GM21515 (cell line): ENCODE data around the gene ARL4D.
"Not testable (repeated sequence)": the region's sequence is repeated elsewhere in the genome, so short reads cannot be mapped to it uniquely, and the experiment has no call there.

Experiments
- ATAC-seq: cut with Tn5 transposase; IDR thresholded peaks from one replicate; pipeline ENCODE4 v1.9.1; 2021; ENCODE audit not compliant: unreplicated experiment

The ARL4D gene

GRCh38 chr17:43393944-43394482 is 4.8 kb upstream of the ARL4D start:
- ATAC-seq: no peak

DNA sequence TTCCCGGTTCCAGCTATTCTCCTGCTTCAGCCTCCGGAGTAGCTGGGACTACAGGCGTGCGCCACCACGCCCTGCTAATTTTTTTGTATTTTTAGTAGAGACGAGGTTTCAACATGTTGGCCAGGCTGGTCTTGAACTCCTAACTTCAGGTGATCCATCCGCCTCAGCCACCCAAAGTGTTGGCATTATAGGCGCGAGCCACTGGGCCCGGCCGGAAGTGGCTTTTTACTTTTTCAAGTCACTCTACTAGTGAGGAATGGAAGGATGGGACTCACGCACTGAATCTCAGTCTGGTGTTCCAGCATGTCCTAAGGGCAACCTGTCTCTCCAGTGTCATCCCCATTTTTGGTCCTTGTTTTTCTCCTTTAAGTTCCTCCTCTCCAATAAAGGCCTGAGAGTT is 4.1 kb upstream of the ARL4D start:
- ATAC-seq: not testable (repeated sequence)

- no peak for ATAC-seq
Measured at GRCh38 chr17:43395165-43395564, 3.6 kb upstream of the ARL4D start.

- no peak for ATAC-seq
Measured at GRCh38 chr17:43396491-43397060, 2.2 kb upstream of the ARL4D start.

GRCh38 chr17:43399839-43400328 is 1.1 kb downstream of the ARL4D start:
- ATAC-seq: no peak

DNA sequence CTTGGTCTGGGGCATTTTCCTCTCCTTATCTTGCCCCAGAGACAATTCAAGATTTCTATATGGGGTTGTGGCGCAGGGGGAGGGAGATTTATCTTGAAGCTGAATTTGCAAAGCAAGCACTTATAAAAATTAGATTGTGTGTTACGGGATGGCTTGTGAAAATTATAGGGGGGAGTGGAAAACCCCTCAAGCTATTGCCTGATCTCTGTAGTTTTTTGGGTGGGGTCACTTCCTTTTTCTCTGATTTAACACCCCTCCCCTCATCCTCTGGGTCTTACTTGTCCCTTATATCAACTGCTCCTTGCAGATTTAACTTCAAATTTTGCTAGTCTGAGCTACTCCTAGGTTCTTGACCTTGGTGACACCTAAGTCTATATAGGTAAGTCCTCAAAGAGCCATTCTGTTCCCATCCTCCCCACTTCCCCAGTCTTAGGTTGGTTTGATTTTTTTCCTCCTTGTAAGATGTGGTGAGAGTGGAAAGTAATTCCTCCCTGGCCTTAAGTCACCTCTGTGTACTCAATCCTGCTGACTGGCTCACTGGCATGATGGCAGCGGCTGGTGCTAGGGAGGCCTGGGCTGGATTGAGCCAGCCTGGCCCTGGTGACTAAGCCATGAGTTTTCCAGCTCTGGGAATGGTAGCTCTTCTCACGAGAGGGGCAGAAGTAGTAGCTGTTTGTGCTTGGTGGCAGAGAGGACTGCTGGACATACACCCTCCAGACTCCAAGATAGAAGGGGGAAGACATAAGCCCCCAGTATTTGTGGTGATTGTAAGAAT is 2.3 kb downstream of the ARL4D start:
- ATAC-seq: no peak

DNA sequence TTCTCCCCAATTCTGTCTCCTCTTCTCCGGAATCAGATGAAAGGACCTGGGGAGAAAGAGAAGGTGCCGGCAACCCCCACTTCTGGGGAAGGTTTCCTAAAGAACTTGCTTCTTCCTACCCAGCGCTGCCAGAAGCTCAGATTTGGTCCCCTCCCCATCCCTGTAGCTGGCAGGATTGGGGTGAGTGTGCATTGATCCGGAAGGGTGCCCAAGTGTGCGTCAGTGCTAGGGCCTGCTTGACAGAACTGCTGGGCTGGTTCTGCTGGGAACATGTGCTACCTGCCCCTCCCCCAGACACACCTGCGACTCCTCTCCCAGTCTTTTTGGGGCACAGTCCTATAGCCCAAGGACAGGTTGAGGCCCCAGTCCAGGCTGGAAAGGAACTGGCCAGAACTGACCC is 3.3 kb downstream of the ARL4D start:
- no peak for ATAC-seq

DNA sequence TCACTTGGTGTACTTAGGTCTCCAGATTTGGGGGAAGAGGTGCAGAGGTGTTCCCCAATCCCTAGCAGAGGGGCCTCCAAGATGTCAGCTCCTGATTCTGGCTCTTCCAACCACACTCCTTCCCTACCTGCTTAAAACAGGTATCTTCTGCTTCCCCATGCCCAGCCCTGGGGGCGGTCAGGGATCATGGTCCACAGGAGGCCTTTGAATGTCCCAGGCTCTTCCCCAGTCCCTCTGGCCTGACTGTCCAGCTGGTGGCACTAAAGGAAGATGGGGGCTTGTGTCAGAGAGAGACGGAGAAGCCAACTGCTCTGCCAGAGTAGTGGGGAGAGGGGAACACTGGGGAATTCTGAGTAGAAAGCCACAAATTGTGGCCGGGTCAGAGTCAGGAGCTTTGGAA is 3.8 kb downstream of the ARL4D start:
- ATAC-seq: no peak

DNA sequence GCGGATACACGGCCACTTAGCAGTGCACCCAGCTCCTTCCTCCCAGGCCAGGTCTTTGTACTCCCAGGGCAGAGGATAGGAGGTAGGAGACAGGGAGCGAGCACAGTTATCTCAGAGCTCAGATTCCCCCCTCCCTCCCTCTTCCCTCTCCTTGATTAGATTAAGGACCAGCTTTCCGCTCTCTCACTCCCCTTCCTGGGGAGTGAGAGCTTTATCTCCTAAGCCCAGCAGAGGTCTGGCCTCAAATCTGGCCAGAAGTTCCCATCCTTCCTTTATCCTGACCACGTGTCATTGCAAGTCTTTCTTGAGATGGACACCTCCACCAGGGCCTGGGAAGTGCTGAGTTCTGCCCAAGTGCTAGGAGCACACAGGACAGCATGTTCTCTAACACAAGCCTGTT is 5.1 kb downstream of the ARL4D start:
- ATAC-seq: no peak

DNA sequence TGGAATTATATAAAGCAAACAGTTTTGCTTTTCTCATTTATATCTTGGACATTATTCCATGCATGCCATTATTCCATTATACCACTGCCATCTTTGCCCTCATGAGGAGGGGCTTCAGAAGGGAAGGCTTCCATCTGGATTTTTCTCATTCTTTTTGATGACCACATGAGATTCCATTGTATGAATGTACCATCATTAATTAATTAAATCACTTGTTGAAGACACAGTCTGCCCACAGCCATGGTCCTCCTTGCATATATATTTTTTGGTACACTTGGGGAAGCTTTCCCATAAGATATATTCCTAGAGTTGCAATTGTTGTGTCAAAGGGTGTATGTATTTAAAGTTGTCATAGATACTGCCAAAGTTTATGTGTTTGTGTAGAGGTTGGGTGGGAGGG is 7.1 kb downstream of the ARL4D start:
- no peak for ATAC-seq

- no peak for ATAC-seq
Measured at GRCh38 chr17:43406676-43407645, 8.2 kb downstream of the ARL4D start.

DNA sequence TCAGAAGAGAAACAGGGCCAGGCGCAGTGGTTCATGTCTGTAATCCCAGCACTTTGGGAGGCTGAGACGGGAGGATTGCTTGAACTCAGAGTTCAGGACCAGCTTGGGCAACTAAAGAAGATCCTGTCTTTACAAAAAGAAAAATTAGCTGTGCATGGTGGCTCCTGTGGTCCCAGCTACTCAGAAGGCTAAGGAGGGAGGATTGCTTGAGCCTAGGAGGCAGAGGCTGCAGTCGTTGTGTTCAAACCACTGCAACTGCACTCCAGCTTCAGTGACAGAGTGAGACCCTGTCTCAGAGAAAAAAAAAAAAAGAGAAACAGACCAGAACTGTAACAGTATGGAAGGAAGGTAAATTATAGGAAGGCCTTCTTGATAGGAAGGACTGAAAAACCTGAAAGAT is 10.3 kb downstream of the ARL4D start:
- no peak for ATAC-seq

GRCh38 chr17:43410557-43411368 is 12.0 kb downstream of the ARL4D start:
- no peak for ATAC-seq

GRCh38 chr17:43411369-43411677 is 12.5 kb downstream of the ARL4D start:
- ATAC-seq: no peak

- ATAC-seq: no peak
Measured at GRCh38 chr17:43411749-43412148, 13.0 kb downstream of the ARL4D start.

DNA sequence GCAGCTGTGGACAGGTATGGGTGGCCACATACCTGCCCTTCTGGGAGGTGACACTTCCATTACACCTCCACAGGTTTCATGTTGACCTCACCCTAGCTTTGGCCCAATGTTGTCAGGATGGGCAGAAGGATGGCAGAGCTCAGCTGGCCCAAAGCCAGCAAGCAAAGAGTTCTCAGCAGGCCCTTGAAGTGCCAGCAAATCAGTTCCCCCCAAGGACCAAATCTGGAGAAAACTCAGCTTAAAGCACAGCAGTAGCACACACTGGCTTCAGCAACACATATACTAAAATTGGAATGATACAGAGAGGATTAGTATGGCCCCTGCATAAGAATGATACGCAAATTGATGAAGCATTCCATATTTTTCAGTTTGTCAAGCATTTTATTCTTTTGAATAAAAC is 13.4 kb downstream of the ARL4D start:
- ATAC-seq: no peak

- ATAC-seq: no peak
Measured at GRCh38 chr17:43416998-43417890, 18.5 kb downstream of the ARL4D start.

GRCh38 chr17:43418441-43419374 is 19.9 kb downstream of the ARL4D start:
- ATAC-seq: no peak
